Gastroesophageal sphincter (tissue), 3 donors: ENCODE results near the gene RNASE11.

Experiments
- EP300 ChIP-seq: sonication (generic); formaldehyde crosslinking; IDR thresholded peaks from one replicate; pipeline ENCODE4 v1.6.1; 2017; ENCODE audit warnings: antibody characterized with exemption, mild to moderate bottlenecking
- TF ChIP-seq, protein P1 (sequence below), 4 experiments: fragments of 200-600 bp in 2 of 4; fragments of 450-650 bp in 2 of 4; sonication (generic) in 1 of 4; IDR thresholded peaks; one replicate each; pipeline ENCODE4 v1.5.1; 2017 to 2019; ENCODE audit warnings: antibody characterized with exemption in 4 of 4, mild to moderate bottlenecking in 2 of 4, moderate library complexity in 2 of 4

DNA sequence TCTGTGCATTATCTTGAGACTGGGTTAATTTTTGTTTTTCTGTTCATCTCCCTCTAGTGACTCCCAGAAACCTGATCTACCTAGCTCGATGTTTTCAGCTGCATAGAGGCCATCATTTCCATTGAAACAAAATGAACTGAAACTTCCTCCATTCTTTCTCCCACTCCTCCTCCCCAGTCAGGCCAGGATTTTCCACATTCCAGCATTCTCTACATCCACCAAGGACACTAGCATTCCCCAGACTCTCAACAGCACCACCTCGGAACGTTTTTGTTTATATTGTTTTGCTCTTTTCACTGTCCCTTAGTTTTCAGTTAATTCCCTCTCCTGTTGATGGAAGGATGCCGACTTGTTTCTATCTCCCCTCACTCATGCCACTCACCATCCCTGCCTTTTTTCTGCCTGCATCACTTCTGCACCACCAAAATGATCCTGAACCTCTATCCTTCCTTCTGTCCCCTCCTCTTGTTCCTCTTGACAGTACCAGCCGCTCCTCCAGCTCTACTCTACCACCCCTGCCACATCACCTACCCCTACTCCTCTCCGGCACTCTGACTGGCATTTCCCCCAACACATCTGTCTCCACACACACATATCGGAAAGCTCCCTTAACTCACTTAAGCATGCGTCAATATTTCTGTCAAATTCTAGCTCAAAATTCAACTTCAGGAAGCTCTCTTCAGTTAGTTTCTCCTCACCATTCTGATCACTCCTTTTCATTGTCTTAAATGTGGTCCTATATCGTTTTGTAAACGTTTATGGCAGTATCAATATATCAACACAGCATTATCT is 40.5 kb upstream of the RNASE11 start:
- TF ChIP-seq, protein P1, sequence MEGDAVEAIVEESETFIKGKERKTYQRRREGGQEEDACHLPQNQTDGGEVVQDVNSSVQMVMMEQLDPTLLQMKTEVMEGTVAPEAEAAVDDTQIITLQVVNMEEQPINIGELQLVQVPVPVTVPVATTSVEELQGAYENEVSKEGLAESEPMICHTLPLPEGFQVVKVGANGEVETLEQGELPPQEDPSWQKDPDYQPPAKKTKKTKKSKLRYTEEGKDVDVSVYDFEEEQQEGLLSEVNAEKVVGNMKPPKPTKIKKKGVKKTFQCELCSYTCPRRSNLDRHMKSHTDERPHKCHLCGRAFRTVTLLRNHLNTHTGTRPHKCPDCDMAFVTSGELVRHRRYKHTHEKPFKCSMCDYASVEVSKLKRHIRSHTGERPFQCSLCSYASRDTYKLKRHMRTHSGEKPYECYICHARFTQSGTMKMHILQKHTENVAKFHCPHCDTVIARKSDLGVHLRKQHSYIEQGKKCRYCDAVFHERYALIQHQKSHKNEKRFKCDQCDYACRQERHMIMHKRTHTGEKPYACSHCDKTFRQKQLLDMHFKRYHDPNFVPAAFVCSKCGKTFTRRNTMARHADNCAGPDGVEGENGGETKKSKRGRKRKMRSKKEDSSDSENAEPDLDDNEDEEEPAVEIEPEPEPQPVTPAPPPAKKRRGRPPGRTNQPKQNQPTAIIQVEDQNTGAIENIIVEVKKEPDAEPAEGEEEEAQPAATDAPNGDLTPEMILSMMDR (IDR thresholded peaks at IDR 0.05), result no peak
- TF ChIP-seq EP300, result no peak
